HCT116 (cell line): ENCODE measurements around the gene FAHD1. TPM values are rescaled to one million over a fixed set of nuclear protein-coding genes. Genes with fewer than 3 reads are reported as not detected.

Experiments
- ATAC-seq: fragments of 200-7000 bp; cut with Tn5 transposase; 2 replicates; pipeline ENCODE4 v1.9.1; 2020; ENCODE audit warnings: mild to moderate bottlenecking, moderate library complexity
- BruUV-seq: library from RNA; stranded (reverse); fragments of 400-500 nt; replicated peaks from 2 replicates; lab custom pipeline; 2021; lab: Mats Ljungman, UMichigan
- CTCF ChIA-PET: fragments of 300-600 bp; sonication (Branson Sonifier 250); formaldehyde crosslinking; loops from one replicate; lab custom pipeline; 2021; ENCODE audit warnings: antibody characterized with exemption; lab: Charles Lee
- POLR2A ChIA-PET: fragments of 300-600, 350-600 bp; sonication (Branson Sonifier 250); formaldehyde crosslinking; loops from one replicate; lab custom pipeline; 2021; ENCODE audit warnings: antibody characterized with exemption; lab: Charles Lee
- RAD21 ChIA-PET, 2 experiments: fragments of 300-600 bp; sonication (Branson Sonifier 250); formaldehyde crosslinking; loops; one replicate each; lab custom pipeline; 2023; ENCODE audit warnings: low total read pairs in 2 of 2; ENCODE audit not compliant: uncharacterized antibody in 2 of 2, unreplicated experiment in 2 of 2, low non-redundant PET in 1 of 2; lab: Charles Lee
- DNase-seq: peaks from one replicate; pipeline ENCODE4 v3.0.0-alpha.2; 2010; ENCODE audit warnings: low read depth, low spot score
- H2AFZ ChIP-seq: fragments of 200-600 bp; shearing (Covaris generic), sonication (generic); 2 replicates; pipeline ENCODE4 v1.6.1; 2017; ENCODE audit warnings: low read depth, mixed run types, mixed read lengths, antibody characterized with exemption, low read length; ENCODE audit not compliant: poor library complexity, severe bottlenecking
- H3K27ac ChIP-seq: 2 replicates; pipeline ENCODE4 v1.5.1; 2012; ENCODE audit warnings: low read depth, low read length
- H3K27me3 ChIP-seq: fragments of 200-600 bp; sonication (generic); 2 replicates; pipeline ENCODE4 v1.6.1; 2016; ENCODE audit warnings: mixed run types, low read length, mixed read lengths; ENCODE audit not compliant: insufficient read depth
- H3K36me3 ChIP-seq, 2 experiments: fragments of 200-500 bp in 1 of 2; fragments of 200-600 bp in 1 of 2; sonication (Bioruptor generic) in 1 of 2; sonication (generic) in 1 of 2; 2 replicates each; pipeline versions ENCODE4 v1.5.1 to v1.6.1; 2014 to 2016; ENCODE audit warnings: low read length in 2 of 2, inconsistent platforms in 1 of 2, mixed read lengths in 1 of 2, mixed run types in 1 of 2; ENCODE audit not compliant: insufficient read depth in 2 of 2, control insufficient read depth in 1 of 2
- H3K4me1 ChIP-seq, 2 experiments: fragments of 200-600 bp in 1 of 2; sonication (generic) in 1 of 2; 2 replicates each; pipeline versions ENCODE4 v1.5.1 to v1.6.1; 2012 to 2017; ENCODE audit warnings: low read length in 2 of 2, inconsistent platforms in 1 of 2, mild to moderate bottlenecking in 1 of 2, mixed read lengths in 1 of 2, mixed run types in 1 of 2, moderate library complexity in 1 of 2; ENCODE audit not compliant: insufficient read depth in 2 of 2, control insufficient read depth in 1 of 2
- H3K4me2 ChIP-seq: fragments of 200-600 bp; sonication (generic); 2 replicates; pipeline ENCODE4 v1.6.1; 2017; ENCODE audit warnings: mixed run types, low read length, mixed read lengths
- H3K4me3 ChIP-seq, 2 experiments: fragments of 200-600 bp in 1 of 2; sonication (generic) in 1 of 2; replicated peaks in 1 of 2; 2 replicates each; pipeline ENCODE4 v1.5.1; 2011 to 2016; ENCODE audit warnings: low read length in 2 of 2, control low read depth in 1 of 2, low read depth in 1 of 2, mild to moderate bottlenecking in 1 of 2, mixed read lengths in 1 of 2, mixed run types in 1 of 2
- H3K79me2 ChIP-seq: fragments of 200-600 bp; sonication (generic); 2 replicates; pipeline ENCODE4 v1.6.1; 2017; ENCODE audit warnings: mild to moderate bottlenecking, mixed run types, low read length, moderate library complexity, mixed read lengths; ENCODE audit not compliant: insufficient read depth
- H3K9ac ChIP-seq: fragments of 200-600 bp; sonication (generic); 2 replicates; pipeline ENCODE4 v1.6.1; 2016; ENCODE audit warnings: low read length, mixed read lengths
- H3K9me2 ChIP-seq: fragments of 200-600 bp; sonication (generic), shearing (Covaris generic); 2 replicates; pipeline ENCODE4 v1.6.1; 2017; ENCODE audit warnings: mixed run types, mild to moderate bottlenecking, moderate library complexity; ENCODE audit not compliant: insufficient read depth
- H3K9me3 ChIP-seq, 2 experiments: fragments of 200-500 bp in 1 of 2; fragments of 200-600 bp in 1 of 2; sonication (Bioruptor generic) in 1 of 2; sonication (generic) in 1 of 2; 2 replicates each; pipeline ENCODE4 v1.6.1; 2014 to 2017; ENCODE audit warnings: low read length in 2 of 2, mixed read lengths in 2 of 2, inconsistent platforms in 1 of 2, low read depth in 1 of 2, mild to moderate bottlenecking in 1 of 2, mixed run types in 1 of 2, moderate library complexity in 1 of 2; ENCODE audit not compliant: control insufficient read depth in 1 of 2, insufficient read depth in 1 of 2
- H4K20me1 ChIP-seq: fragments of 200-600 bp; sonication (generic), shearing (Covaris generic); 2 replicates; pipeline ENCODE4 v1.6.1; 2017; ENCODE audit warnings: mixed run types, mild to moderate bottlenecking, moderate library complexity; ENCODE audit not compliant: insufficient read depth
- CEBPB ChIP-seq: IDR thresholded peaks from 2 replicates; pipeline ENCODE4 v1.6.1; 2012; ENCODE audit warnings: low read depth
- ELF1 ChIP-seq: IDR thresholded peaks from 2 replicates; pipeline ENCODE4 v1.6.1; 2012; ENCODE audit warnings: low read depth, borderline replicate concordance
- EZH2phosphoT487 ChIP-seq: fragments of 200-600 bp; IDR thresholded peaks from 2 replicates; pipeline ENCODE4 v1.6.1; 2018; ENCODE audit warnings: antibody characterized with exemption, borderline replicate concordance
- JUND ChIP-seq: IDR thresholded peaks from 2 replicates; pipeline ENCODE4 v1.6.1; 2012
- POLR2AphosphoS5 ChIP-seq: IDR thresholded peaks from 2 replicates; pipeline ENCODE4 v1.6.1; 2011; ENCODE audit warnings: mild to moderate bottlenecking, low read depth, low read length, moderate library complexity
- REST ChIP-seq: IDR thresholded peaks from 2 replicates; pipeline ENCODE4 v1.6.1; 2012; ENCODE audit warnings: low read depth
- TCF7L2 ChIP-seq: IDR thresholded peaks from 2 replicates; pipeline ENCODE4 v1.7.0; 2011; ENCODE audit warnings: borderline replicate concordance, inconsistent platforms; ENCODE audit not compliant: insufficient read depth, insufficient read length; ENCODE audit errors: extremely low read depth
- YY1 ChIP-seq: IDR thresholded peaks from 2 replicates; pipeline ENCODE4 v1.6.1; 2011; ENCODE audit warnings: low read length, low read depth, moderate library complexity, mild to moderate bottlenecking; ENCODE audit not compliant: insufficient replicate concordance; ENCODE audit errors: extremely low read depth
- ZFX ChIP-seq: fragments of 450-650 bp; IDR thresholded peaks from 2 replicates; pipeline ENCODE4 v1.6.1; 2017
- ZNF274 ChIP-seq: fragments of 200-500 bp; sonication (Bioruptor generic); IDR thresholded peaks from 2 replicates; pipeline ENCODE4 v1.6.1; 2014; ENCODE audit warnings: mild to moderate bottlenecking, low read depth, low read length, inconsistent platforms
- intact Hi-C: fragments of 100-400 bp; cut with micrococcal nuclease; formaldehyde crosslinking; loops from 2 replicates; pipeline ENCODE4 v1.10.0; 2022
- total RNA-seq: library from RNA; stranded (reverse); gene quantifications from one replicate; pipeline ENCODE4 v1.2.1, GENCODE V29; 2021; ENCODE audit not compliant: unreplicated experiment

Gene FAHD1
- total RNA-seq, 1 experiment from 2014 or later: 25.8 TPM

DNA sequence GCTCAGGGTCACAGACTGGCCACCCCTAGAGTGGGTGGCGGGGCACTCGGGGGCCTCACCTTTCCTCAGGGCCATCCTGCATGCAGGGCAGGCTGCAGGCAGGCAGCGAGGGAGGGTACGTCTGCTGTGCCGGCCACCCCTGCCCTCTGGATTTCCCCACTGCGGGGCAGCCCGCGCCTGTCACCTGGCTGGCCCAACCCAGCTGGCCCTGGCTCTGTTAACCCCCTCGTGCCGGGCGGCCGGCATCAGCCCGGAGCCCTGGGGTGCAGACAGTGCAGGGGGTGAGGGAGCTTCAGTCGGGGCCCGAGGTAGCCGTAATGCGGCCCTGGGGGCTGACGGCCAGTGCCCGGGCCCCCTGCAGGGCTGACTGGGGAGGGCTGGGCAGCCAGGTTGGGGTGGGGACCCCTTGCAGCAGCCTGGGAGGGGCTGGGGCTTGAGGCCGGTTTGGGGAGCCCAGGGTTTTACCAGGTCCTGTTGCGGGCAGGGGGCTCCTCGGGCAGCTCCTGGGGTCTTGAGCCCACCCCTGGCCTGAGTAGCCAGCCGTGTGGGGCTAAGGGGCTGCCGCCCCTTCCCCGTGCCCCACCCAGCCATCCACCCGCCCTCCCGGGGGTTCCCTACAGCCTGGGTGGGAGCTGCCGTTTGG, 33.3 kb upstream of the FAHD1 start, which contains the start of gene IGFALS:
Gene IGFALS, minus strand, starts transcription at position 128 of the 643 bp plus-strand sequence. Its CDS starts 53 bp downstream, at position 75.
- H3K9ac ChIP-seq: no peak within 1 kb of the TSS
- no peaks in the 10 kb centered on the region for H3K9me3 ChIP-seq
- no peak within 1 kb of the TSS for H3K27ac ChIP-seq
- no peak for ATAC-seq
- POLR2A ChIA-PET: no interaction called here
- intact Hi-C loops: no loop called here
- H3K4me2 ChIP-seq: no peak within 1 kb of the TSS
- no peak for DNase-seq
- H2AFZ ChIP-seq: no peak within 1 kb of the TSS
- CTCF ChIA-PET: no interaction called here
- H4K20me1 ChIP-seq: no peaks in the 10 kb centered on the region
- no peaks in the 10 kb centered on the region for H3K4me1 ChIP-seq
- no peak within 1 kb of the TSS for H3K4me3 ChIP-seq
- BruUV-seq: no TSS peak
- RAD21 ChIA-PET: no interaction called here
- H3K79me2 ChIP-seq: no peaks in the 10 kb centered on the region
- H3K36me3 ChIP-seq: no peaks in the 10 kb centered on the region
- no peaks in the 10 kb centered on the region for H3K9me2 ChIP-seq
- no peaks in the 10 kb centered on the region for H3K27me3 ChIP-seq
- TF ChIP-seq POLR2AphosphoS5: no peak
- TF ChIP-seq TCF7L2: no peak
- TF ChIP-seq REST: no peak
- no peak for TF ChIP-seq ELF1
- TF ChIP-seq ZNF274: no peak
- no peak for TF ChIP-seq ZFX
- no peak for TF ChIP-seq YY1
- TF ChIP-seq EZH2phosphoT487: no peak
- no peak for TF ChIP-seq CEBPB
- TF ChIP-seq JUND: no peak
